ENCODE data around the gene ATP4B.
"Not testable (repeated sequence)": the region's sequence is repeated elsewhere in the genome, so short reads cannot be mapped to it uniquely, and the experiment has no call there.

Gene ATP4B

GRCh38 chr13:113634279-113635047 lies 23.5 kb downstream of the ATP4B start:
- Histone ChIP-seq H3K36me3 (ENCODE audit: control insufficient read depth, insufficient read depth, low read length) (peaks cover 45% of the 10 kb centered on the region), H3K4me3 (ENCODE audit: low read length) (no peak overlapping the region), H3K9ac (ENCODE audit: low read length) (no peak overlapping the region), H3K4me1 (ENCODE audit: control insufficient read depth, insufficient read depth, low read length) (no peaks in the 10 kb centered on the region), H3K27me3 (ENCODE audit: control insufficient read depth, insufficient read depth, low read length) (no peaks in the 10 kb centered on the region), H3K27ac (ENCODE audit: low read depth, low read length) (no peak overlapping the region)

DNA sequence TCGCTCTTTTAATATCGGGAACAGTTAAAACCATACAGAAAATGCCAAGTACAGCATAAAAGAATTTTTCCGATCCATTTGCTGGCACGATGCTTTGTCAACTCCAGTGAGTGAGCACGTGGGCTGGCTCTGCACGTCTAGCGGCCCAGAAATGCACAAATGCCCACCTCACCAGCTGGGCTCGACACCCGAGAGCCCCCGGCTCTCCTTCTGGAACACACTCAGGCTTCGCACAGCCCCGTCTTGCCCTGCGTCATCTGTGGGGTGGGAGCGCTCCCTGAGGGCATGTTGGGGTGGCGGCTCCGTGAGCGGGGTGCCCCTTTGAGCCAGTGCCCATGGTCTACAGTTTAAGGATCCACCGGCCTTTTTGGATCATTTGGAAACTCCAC lies 24.5 kb downstream of the ATP4B start:
- peaks cover 45% of the 10 kb centered on the region for H3K36me3 ChIP-seq (ENCODE audit: control insufficient read depth, insufficient read depth, low read length)
- H3K4me3 ChIP-seq (ENCODE audit: low read length): no peak overlapping the region
- no peak overlapping the region for H3K27ac ChIP-seq (ENCODE audit: low read depth, low read length)

DNA sequence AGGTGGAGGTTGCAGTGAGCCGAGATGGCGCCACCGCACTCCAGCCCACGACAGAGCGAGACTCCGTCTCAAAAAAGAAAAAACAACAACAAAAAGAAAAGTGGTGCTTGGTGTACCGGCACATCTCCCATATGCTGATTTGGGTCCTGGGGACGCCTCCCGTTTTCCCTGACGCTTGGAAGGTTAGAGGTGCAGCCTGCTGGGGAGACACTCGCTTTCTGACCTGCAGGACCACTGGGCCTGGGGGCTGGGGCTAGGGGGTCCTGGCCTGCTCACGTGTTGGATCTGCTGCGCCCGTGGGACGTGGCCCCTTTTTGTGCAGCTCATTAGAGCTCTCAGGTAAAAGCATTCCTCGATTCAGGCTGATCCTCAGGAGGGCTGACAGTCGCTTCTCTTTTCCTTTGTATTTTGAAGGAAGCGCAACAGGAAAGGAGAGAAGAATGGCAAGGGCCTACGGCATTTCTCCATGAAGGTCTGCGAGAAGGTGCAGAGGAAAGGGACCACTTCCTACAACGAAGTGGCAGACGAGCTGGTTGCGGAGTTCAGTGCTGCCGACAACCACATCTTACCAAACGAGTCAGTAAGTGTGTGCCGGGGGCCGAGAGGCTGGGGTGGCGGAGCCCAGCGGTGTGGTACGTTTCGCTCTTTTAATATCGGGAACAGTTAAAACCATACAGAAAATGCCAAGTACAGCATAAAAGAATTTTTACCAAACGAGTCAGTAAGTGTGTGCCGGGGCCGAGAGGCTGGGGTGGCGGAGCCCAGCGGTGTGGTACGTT lies 25.1 kb downstream of the ATP4B start:
- H3K4me3 ChIP-seq (ENCODE audit: low read length): no peak overlapping the region
- H3K4me1 ChIP-seq (ENCODE audit: control insufficient read depth, insufficient read depth, low read length): no peaks in the 10 kb centered on the region
- H3K27ac ChIP-seq (ENCODE audit: low read depth, low read length): no peak overlapping the region
- H3K36me3 ChIP-seq (ENCODE audit: control insufficient read depth, insufficient read depth, low read length): peaks cover 41% of the 10 kb centered on the region
- no peak overlapping the region for H3K9ac ChIP-seq (ENCODE audit: low read length)
- H3K27me3 ChIP-seq (ENCODE audit: control insufficient read depth, insufficient read depth, low read length): no peaks in the 10 kb centered on the region

More for the DNA sequence above, 24.5 kb downstream of the ATP4B start:
- Histone ChIP-seq H3K4me1 (ENCODE audit: control insufficient read depth, insufficient read depth, low read length) (no peaks in the 10 kb centered on the region), H3K9ac (ENCODE audit: low read length) (no peak overlapping the region), H3K27me3 (ENCODE audit: control insufficient read depth, insufficient read depth, low read length) (no peaks in the 10 kb centered on the region)

DNA sequence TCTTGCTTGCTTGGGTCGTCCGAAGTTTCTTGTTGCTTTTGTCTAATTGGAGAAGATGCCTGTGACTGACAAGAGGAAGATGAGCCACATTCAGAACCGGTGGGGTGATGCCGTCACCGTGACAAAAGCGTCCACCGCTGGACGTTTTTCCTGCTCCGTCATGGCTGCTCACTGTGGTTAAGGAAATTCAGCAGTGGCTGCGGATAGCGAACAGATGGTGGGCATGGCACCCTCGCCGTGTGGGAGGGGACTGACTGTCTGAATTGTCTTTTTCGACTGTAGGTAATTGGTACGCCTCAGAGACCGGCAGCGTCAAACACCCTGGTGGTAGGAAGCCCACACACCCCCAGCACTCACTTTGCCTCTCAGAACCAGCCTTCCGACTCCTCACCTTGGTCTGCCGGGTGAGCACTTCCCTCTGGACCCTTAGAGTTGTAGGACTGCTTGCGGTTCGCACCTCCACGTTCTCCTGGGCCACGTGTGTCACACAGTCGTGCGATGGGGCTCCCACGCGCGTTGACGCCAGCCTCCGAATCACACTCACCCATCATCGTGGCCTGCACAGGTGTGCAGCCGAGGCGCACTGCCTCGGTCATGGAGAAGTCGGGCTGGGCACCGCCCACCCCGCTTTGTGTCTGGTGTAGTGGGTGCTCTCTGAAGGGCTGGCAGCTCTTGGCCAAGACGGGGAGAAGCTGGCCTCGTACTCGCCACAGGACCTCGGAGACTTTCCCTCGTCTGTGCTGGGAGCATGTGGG lies 26.5 kb downstream of the ATP4B start:
- no peak overlapping the region for H3K27ac ChIP-seq (ENCODE audit: low read depth, low read length)
- H3K4me3 ChIP-seq (ENCODE audit: low read length): no peak overlapping the region
- peaks cover 41% of the 10 kb centered on the region for H3K36me3 ChIP-seq (ENCODE audit: control insufficient read depth, insufficient read depth, low read length)

GRCh38 chr13:113630804-113631203 lies 27.2 kb downstream of the ATP4B start:
- no peaks in the 10 kb centered on the region for H3K27me3 ChIP-seq (ENCODE audit: control insufficient read depth, insufficient read depth, low read length)
- H3K36me3 ChIP-seq (ENCODE audit: control insufficient read depth, insufficient read depth, low read length): peaks cover 34% of the 10 kb centered on the region
- H3K4me3 ChIP-seq (ENCODE audit: low read length): no peak overlapping the region
- no peak overlapping the region for H3K9ac ChIP-seq (ENCODE audit: low read length)
- H3K4me1 ChIP-seq (ENCODE audit: control insufficient read depth, insufficient read depth, low read length): no peaks in the 10 kb centered on the region
- H3K27ac ChIP-seq (ENCODE audit: low read depth, low read length): no peak overlapping the region

More for the DNA sequence above, 26.5 kb downstream of the ATP4B start:
- no peak overlapping the region for H3K9ac ChIP-seq (ENCODE audit: low read length)
- H3K4me1 ChIP-seq (ENCODE audit: control insufficient read depth, insufficient read depth, low read length): no peaks in the 10 kb centered on the region
- H3K27me3 ChIP-seq (ENCODE audit: control insufficient read depth, insufficient read depth, low read length): no peaks in the 10 kb centered on the region

DNA sequence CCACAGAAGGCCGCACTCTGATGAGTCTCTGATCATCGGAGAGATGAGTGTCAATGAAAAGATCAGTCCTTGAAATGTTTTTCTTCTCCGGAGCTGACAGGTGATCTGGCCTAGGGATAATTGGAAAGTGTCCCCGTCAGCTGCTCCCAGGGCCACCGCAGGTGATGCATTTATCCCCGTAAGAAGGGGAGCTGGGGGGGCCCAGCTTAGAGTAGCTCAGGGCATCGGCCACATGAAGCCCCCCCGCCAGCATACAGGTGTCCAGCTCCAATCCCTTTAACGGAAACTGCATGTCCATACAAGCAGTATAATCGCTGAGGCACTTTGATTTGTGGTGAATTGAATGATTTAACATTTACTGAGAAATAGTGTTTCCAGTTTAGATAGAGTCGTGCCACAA lies 27.7 kb downstream of the ATP4B start:
- Histone ChIP-seq H3K27me3 (ENCODE audit: control insufficient read depth, insufficient read depth, low read length) (no peaks in the 10 kb centered on the region), H3K4me1 (ENCODE audit: control insufficient read depth, insufficient read depth, low read length) (no peaks in the 10 kb centered on the region), H3K9ac (ENCODE audit: low read length) (no peak overlapping the region), H3K36me3 (ENCODE audit: control insufficient read depth, insufficient read depth, low read length) (peaks cover 31% of the 10 kb centered on the region), H3K4me3 (ENCODE audit: low read length) (no peak overlapping the region), H3K27ac (ENCODE audit: low read depth, low read length) (no peak overlapping the region)

GRCh38 chr13:113629866-113630265 lies 28.1 kb downstream of the ATP4B start:
- no peak overlapping the region for H3K9ac ChIP-seq (ENCODE audit: low read length)
- H3K27ac ChIP-seq (ENCODE audit: low read depth, low read length): no peak overlapping the region
- no peak overlapping the region for H3K4me3 ChIP-seq (ENCODE audit: low read length)
- H3K36me3 ChIP-seq (ENCODE audit: control insufficient read depth, insufficient read depth, low read length): peaks cover 27% of the 10 kb centered on the region
- no peaks in the 10 kb centered on the region for H3K4me1 ChIP-seq (ENCODE audit: control insufficient read depth, insufficient read depth, low read length)
- H3K27me3 ChIP-seq (ENCODE audit: control insufficient read depth, insufficient read depth, low read length): no peaks in the 10 kb centered on the region

GRCh38 chr13:113628291-113629270 lies 29.4 kb downstream of the ATP4B start:
- H3K4me3 ChIP-seq (ENCODE audit: low read length): no peak overlapping the region
- no peaks in the 10 kb centered on the region for H3K27me3 ChIP-seq (ENCODE audit: control insufficient read depth, insufficient read depth, low read length)
- H3K4me1 ChIP-seq (ENCODE audit: control insufficient read depth, insufficient read depth, low read length): no peaks in the 10 kb centered on the region
- H3K27ac ChIP-seq (ENCODE audit: low read depth, low read length): no peak overlapping the region
- H3K9ac ChIP-seq (ENCODE audit: low read length): no peak overlapping the region
- peaks cover 18% of the 10 kb centered on the region for H3K36me3 ChIP-seq (ENCODE audit: control insufficient read depth, insufficient read depth, low read length)

- H3K36me3 ChIP-seq (ENCODE audit: control insufficient read depth, insufficient read depth, low read length): peaks cover 14% of the 10 kb centered on the region
- no peak overlapping the region for H3K9ac ChIP-seq (ENCODE audit: low read length)
- H3K27me3 ChIP-seq (ENCODE audit: control insufficient read depth, insufficient read depth, low read length): no peaks in the 10 kb centered on the region
- H3K27ac ChIP-seq (ENCODE audit: low read depth, low read length): no peak overlapping the region
- H3K4me3 ChIP-seq (ENCODE audit: low read length): no peak overlapping the region
- H3K4me1 ChIP-seq (ENCODE audit: control insufficient read depth, insufficient read depth, low read length): no peaks in the 10 kb centered on the region
Measured at GRCh38 chr13:113627136-113627535, 30.9 kb downstream of the ATP4B start.

GRCh38 chr13:113625965-113626721 lies 31.9 kb downstream of the ATP4B start:
- H3K9ac ChIP-seq (ENCODE audit: low read length): no peak overlapping the region
- H3K27ac ChIP-seq (ENCODE audit: low read depth, low read length): no peak overlapping the region
- no peak overlapping the region for H3K4me3 ChIP-seq (ENCODE audit: low read length)
- H3K4me1 ChIP-seq (ENCODE audit: control insufficient read depth, insufficient read depth, low read length): no peaks in the 10 kb centered on the region
- no peaks in the 10 kb centered on the region for H3K27me3 ChIP-seq (ENCODE audit: control insufficient read depth, insufficient read depth, low read length)
- peaks cover 5% of the 10 kb centered on the region for H3K36me3 ChIP-seq (ENCODE audit: control insufficient read depth, insufficient read depth, low read length)

DNA sequence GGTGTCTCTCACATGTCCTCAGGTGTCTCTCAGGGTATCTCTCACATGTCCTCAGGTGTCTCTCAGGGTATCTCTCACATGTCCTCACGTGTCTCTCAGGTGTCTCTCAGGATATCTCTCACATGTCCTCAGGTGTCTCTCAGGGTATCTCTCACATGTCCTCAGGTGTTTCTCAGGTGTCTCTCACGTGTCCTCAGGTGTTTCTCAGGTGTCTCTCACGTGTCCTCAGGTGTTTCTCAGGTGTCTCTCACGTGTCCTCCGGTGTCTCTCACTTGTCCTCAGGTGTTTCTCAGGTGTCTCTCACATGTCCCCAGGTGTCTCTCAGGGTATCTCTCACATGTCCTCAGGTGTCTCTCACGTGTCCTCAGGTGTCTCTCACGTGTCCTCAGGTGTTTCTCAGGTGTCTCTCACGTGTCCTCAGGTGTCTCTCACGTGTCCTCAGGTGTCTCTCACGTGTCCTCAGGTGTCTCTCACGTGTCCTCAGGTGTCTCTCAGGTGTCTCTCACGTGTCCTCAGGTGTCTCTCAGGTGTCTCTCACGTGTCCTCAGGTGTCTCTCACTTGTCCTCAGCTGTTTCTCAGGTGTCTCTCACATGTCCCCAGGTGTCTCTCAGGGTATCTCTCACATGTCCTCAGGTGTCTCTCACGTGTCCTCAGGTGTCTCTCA lies 33.2 kb downstream of the ATP4B start:
- not testable (repeated sequence) for H3K27me3 ChIP-seq (ENCODE audit: control insufficient read depth, insufficient read depth, low read length); H3K9ac ChIP-seq (ENCODE audit: low read length); H3K4me3 ChIP-seq (ENCODE audit: low read length); H3K27ac ChIP-seq (ENCODE audit: low read depth, low read length); H3K36me3 ChIP-seq (ENCODE audit: control insufficient read depth, insufficient read depth, low read length); H3K4me1 ChIP-seq (ENCODE audit: control insufficient read depth, insufficient read depth, low read length)
